Common myeloid progenitor, CD34-positive (primary cell): ENCODE results near the gene BACH2.
"Not testable (repeated sequence)": the region's sequence is repeated elsewhere in the genome, so short reads cannot be mapped to it uniquely, and the experiment has no call there.

Experiments used
- CTCF ChIA-PET: fragments of 350-600 bp; sonication (Branson Sonifier 250); formaldehyde crosslinking; loops from one replicate; lab custom pipeline; 2021; ENCODE audit warnings: antibody characterized with exemption; lab: Charles Lee
- POLR2A ChIA-PET: fragments of 350-600 bp; sonication (Branson Sonifier 250); formaldehyde crosslinking; loops from one replicate; lab custom pipeline; 2021; ENCODE audit warnings: antibody characterized with exemption; lab: Charles Lee
- DNase-seq, 3 donors: peaks; one replicate each; pipeline versions ENCODE4 v3.0.0 to v3.0.0-alpha.2; 2013
- H3K27ac ChIP-seq, 2 experiments: 1 replicate in 1 of 2; 2 replicates in 1 of 2; pipeline ENCODE4 v1.7.0; 2013; ENCODE audit warnings: inconsistent platforms in 2 of 2, low read length in 2 of 2, mild to moderate bottlenecking in 2 of 2, low read depth in 1 of 2, moderate library complexity in 1 of 2; ENCODE audit not compliant: severe bottlenecking in 2 of 2, insufficient read depth in 1 of 2, poor library complexity in 1 of 2
- H3K27me3 ChIP-seq, 5 experiments: replicated peaks in 2 of 5; 1 replicate in 3 of 5; 2 replicates in 2 of 5; pipeline versions ENCODE4 v1.6.1 to v1.7.0; 2013; ENCODE audit warnings: low read length in 4 of 5, mild to moderate bottlenecking in 2 of 5, moderate library complexity in 2 of 5, inconsistent platforms in 1 of 5; ENCODE audit not compliant: insufficient read depth in 5 of 5, control insufficient read depth in 4 of 5
- H3K36me3 ChIP-seq, 4 experiments: 1 replicate in 2 of 4; 2 replicates in 2 of 4; pipeline versions ENCODE4 v1.6.1 to v1.7.0; 2013; ENCODE audit warnings: low read length in 3 of 4, control low read depth in 1 of 4, mild to moderate bottlenecking in 1 of 4; ENCODE audit not compliant: control insufficient read depth in 4 of 4, insufficient read depth in 4 of 4
- H3K4me1 ChIP-seq, 4 experiments: 1 replicate in 3 of 4; 2 replicates in 1 of 4; pipeline versions ENCODE4 v1.6.1 to v1.7.1; 2013; ENCODE audit warnings: low read length in 3 of 4, mild to moderate bottlenecking in 3 of 4, control low read depth in 1 of 4, inconsistent platforms in 1 of 4, moderate library complexity in 1 of 4; ENCODE audit not compliant: control insufficient read depth in 4 of 4, insufficient read depth in 4 of 4; ENCODE audit errors: control extremely low read depth in 1 of 4
- H3K4me3 ChIP-seq, 7 experiments: 1 replicate in 4 of 7; 2 replicates in 3 of 7; pipeline versions ENCODE4 v1.5.1 to v1.7.0; 2013; ENCODE audit warnings: mild to moderate bottlenecking in 7 of 7, low read length in 6 of 7, moderate library complexity in 6 of 7, inconsistent platforms in 2 of 7, low read depth in 2 of 7, control low read depth in 1 of 7; ENCODE audit not compliant: insufficient read depth in 4 of 7, control insufficient read depth in 1 of 7; ENCODE audit errors: extremely low read depth in 1 of 7
- H3K9me3 ChIP-seq, 5 experiments: 1 replicate in 4 of 5; 2 replicates in 1 of 5; pipeline versions ENCODE4 v1.6.1 to v1.7.1; 2013; ENCODE audit warnings: low read length in 4 of 5, mild to moderate bottlenecking in 2 of 5, inconsistent platforms in 1 of 5, low read depth in 1 of 5, moderate library complexity in 1 of 5; ENCODE audit not compliant: control insufficient read depth in 4 of 5, insufficient read depth in 2 of 5; ENCODE audit errors: control extremely low read depth in 1 of 5
- WGBS: methylation state at CpG from one replicate; pipeline ENCODE4 v1.1.5; 2013; ENCODE audit not compliant: insufficient coverage; 5-methylcytosine and 5-hydroxymethylcytosine counted together

BACH2 gene

GRCh38 chr6:90166155-90166924, 130.3 kb downstream of the BACH2 start:
- POLR2A ChIA-PET, H3K4me3 ChIP-seq, DNase-seq, H3K9me3 ChIP-seq, H3K27me3 ChIP-seq, CTCF ChIA-PET, H3K36me3 ChIP-seq, H3K27ac ChIP-seq, H3K4me1 ChIP-seq: not testable (repeated sequence)
- WGBS, result no CpG with 5 or more reads among the region's 7 CpGs

- peak in 2 of 3 donors; percentile 36 to 62 for DNase-seq
- Histone ChIP-seq H3K27ac (no peak overlapping the region), H3K4me1 (peaks cover 20 to 26% (median 20%) of the 10 kb centered on the region in 4 experiments), H3K4me3 (no peak overlapping the region), H3K36me3 (no peaks in the 10 kb centered on the region), H3K27me3 (no peaks in the 10 kb centered on the region), H3K9me3 (no peaks in the 10 kb centered on the region)
- 90% methylated on average over 2 of the region's 8 CpGs for WGBS
- CTCF ChIA-PET, result interaction anchor here (0.5 to 3.1 kb wide), 4 partner anchors 10 to 52 kb away, joined by 3 to 14 read pairs (median 4); no protein-coding TSS in a partner anchor
- POLR2A ChIA-PET, result no interaction called here
Measured at GRCh38 chr6:90162648-90163387, 133.8 kb downstream of the BACH2 start.

GRCh38 chr6:90160013-90160412, 136.6 kb downstream of the BACH2 start:
- WGBS, result no CpG with 5 or more reads among the region's 3 CpGs
- Histone ChIP-seq H3K36me3 (no peaks in the 10 kb centered on the region), H3K27ac (peak overlapping the region; percentile 52 to 60), H3K9me3 (no peaks in the 10 kb centered on the region), H3K4me3 (peak overlapping the region in 2 of 7 experiments; percentile 26 to 35), H3K27me3 (no peaks in the 10 kb centered on the region), H3K4me1 (peaks cover 20 to 26% (median 22%) of the 10 kb centered on the region in 4 experiments)
- POLR2A ChIA-PET, result interaction anchor here (0.7 kb wide), 1 partner anchor 59 kb away, joined by 7 read pairs; no protein-coding TSS in a partner anchor
- CTCF ChIA-PET, result interaction anchor here (0.6 to 3.1 kb wide), 7 partner anchors 14 to 205 kb away, joined by 3 to 14 read pairs (median 3); no protein-coding TSS in a partner anchor
- peak; percentile 31 to 90 (median 78) for DNase-seq

GRCh38 chr6:90159452-90159851, 137.2 kb downstream of the BACH2 start:
- POLR2A ChIA-PET, result no interaction called here
- Histone ChIP-seq H3K4me1 (peaks cover 20 to 26% (median 22%) of the 10 kb centered on the region in 4 experiments), H3K27me3 (no peaks in the 10 kb centered on the region), H3K36me3 (no peaks in the 10 kb centered on the region), H3K27ac (peak overlapping the region; percentile 52 to 60), H3K9me3 (no peaks in the 10 kb centered on the region), H3K4me3 (peak overlapping the region in 1 of 7 experiments; percentile 26)
- CTCF ChIA-PET, result interaction anchor here (0.6 to 3.1 kb wide), 8 partner anchors 14 to 205 kb away, joined by 3 to 14 read pairs (median 3); no protein-coding TSS in a partner anchor
- no peak for DNase-seq
- no CpG with 5 or more reads among the region's 2 CpGs for WGBS

- H3K36me3 ChIP-seq, result no peaks in the 10 kb centered on the region
- H3K9me3 ChIP-seq, result no peaks in the 10 kb centered on the region
- H3K27ac ChIP-seq, result peak overlapping the region; percentile 52 to 60
- H3K4me1 ChIP-seq, result peaks cover 20 to 26% (median 22%) of the 10 kb centered on the region in 4 experiments
- CTCF ChIA-PET, result interaction anchor here (0.9 to 1.5 kb wide), 3 partner anchors 19 to 52 kb away, joined by 3 to 5 read pairs (median 4); no protein-coding TSS in a partner anchor
- DNase-seq, result peak in 2 of 3 donors; percentile 34 to 62
- no peak overlapping the region for H3K4me3 ChIP-seq
- 90% methylated on average over 2 of the region's 5 CpGs for WGBS
- POLR2A ChIA-PET, result no interaction called here
- no peaks in the 10 kb centered on the region for H3K27me3 ChIP-seq
Measured at GRCh38 chr6:90158936-90159335, 137.7 kb downstream of the BACH2 start.

GRCh38 chr6:90157441-90157840, 139.2 kb downstream of the BACH2 start:
- Histone ChIP-seq H3K9me3 (no peaks in the 10 kb centered on the region), H3K27ac (no peak overlapping the region), H3K4me1 (peaks cover 19 to 26% (median 20%) of the 10 kb centered on the region in 4 experiments), H3K36me3 (no peaks in the 10 kb centered on the region), H3K27me3 (no peaks in the 10 kb centered on the region), H3K4me3 (no peak overlapping the region)
- no peak for DNase-seq
- ChIA-PET CTCF (interaction anchor here (0.8 to 1.5 kb wide), 6 partner anchors 12 to 187 kb away, joined by 3 to 5 read pairs (median 3); no protein-coding TSS in a partner anchor), POLR2A (no interaction called here)
- 94% methylated on average over 3 of the region's 7 CpGs for WGBS
